ENCODE measurements around the gene TSNAX.
"Not testable (repeated sequence)": the region's sequence is repeated elsewhere in the genome, so short reads cannot be mapped to it uniquely, and the experiment has no call there.

The TSNAX gene

GRCh38 chr1:231564373-231564772 lies 35.9 kb downstream of the TSNAX start:
- no peak for DNase-seq

- no peak for DNase-seq
Measured at GRCh38 chr1:231566496-231566895, 38.0 kb downstream of the TSNAX start.

GRCh38 chr1:231570262-231570661 lies 41.8 kb downstream of the TSNAX start:
- not testable (repeated sequence) for DNase-seq

- DNase-seq, result no peak
Measured at GRCh38 chr1:231571904-231572303, 43.4 kb downstream of the TSNAX start.

- DNase-seq, result no peak
Measured at GRCh38 chr1:231575472-231575871, 47.0 kb downstream of the TSNAX start.

- no peak for DNase-seq
Measured at GRCh38 chr1:231576804-231577718, 48.6 kb downstream of the TSNAX start.

GRCh38 chr1:231580874-231581273 lies 52.4 kb downstream of the TSNAX start:
- DNase-seq, result no peak

- no peak for DNase-seq
Measured at GRCh38 chr1:231581859-231582258, 53.4 kb downstream of the TSNAX start.

- no peak for DNase-seq
Measured at GRCh38 chr1:231583376-231583775, 54.9 kb downstream of the TSNAX start.

- no peak for DNase-seq
Measured at GRCh38 chr1:231584117-231584516, 55.6 kb downstream of the TSNAX start.

GRCh38 chr1:231584921-231585320 lies 56.5 kb downstream of the TSNAX start:
- no peak for DNase-seq

GRCh38 chr1:231590453-231591198 lies 62.2 kb downstream of the TSNAX start:
- DNase-seq, result peak; percentile 39 to 53

- DNase-seq, result no peak
Measured at GRCh38 chr1:231591466-231591865, 63.0 kb downstream of the TSNAX start.

GRCh38 chr1:231592809-231593208 lies 64.3 kb downstream of the TSNAX start:
- DNase-seq, result no peak

GRCh38 chr1:231593264-231593663 lies 64.8 kb downstream of the TSNAX start:
- not testable (repeated sequence) for DNase-seq

GRCh38 chr1:231594123-231594522 lies 65.7 kb downstream of the TSNAX start:
- no peak for DNase-seq

GRCh38 chr1:231594749-231595148 lies 66.3 kb downstream of the TSNAX start:
- DNase-seq, result no peak

GRCh38 chr1:231596337-231596791 lies 67.9 kb downstream of the TSNAX start:
- no peak for DNase-seq

- no peak for DNase-seq
Measured at GRCh38 chr1:231597971-231598370, 69.5 kb downstream of the TSNAX start.

- DNase-seq, result no peak
Measured at GRCh38 chr1:231600458-231600976, 72.0 kb downstream of the TSNAX start.

- no peak for DNase-seq
Measured at GRCh38 chr1:231601824-231602672, 73.6 kb downstream of the TSNAX start.

- no peak for DNase-seq
Measured at GRCh38 chr1:231602673-231602984, 74.2 kb downstream of the TSNAX start.

Measured in activated T-cell treated with anti-CD3 and anti-CD28 coated beads, Interleukin-2, amount 50 U/mL, for 48 hours (primary cell).